Fibroblast of villous mesenchyme (primary cell): ENCODE data around the gene KRTAP21-1. TPM values are rescaled to one million over a fixed set of nuclear protein-coding genes. Genes with fewer than 3 reads are reported as not detected.

Experiments used
- DNase-seq: peaks from one replicate; pipeline ENCODE4 v3.0.0-alpha.2; 2010; ENCODE audit warnings: low read depth
- H3K4me3 ChIP-seq: 2 replicates; pipeline ENCODE4 v1.5.1; 2011; ENCODE audit warnings: low read depth, mild to moderate bottlenecking, low read length
- CTCF ChIP-seq: IDR thresholded peaks from 2 replicates; pipeline ENCODE4 v1.5.1; 2012; ENCODE audit warnings: low read depth, mild to moderate bottlenecking, low read length; ENCODE audit not compliant: insufficient read depth
- total RNA-seq: library from RNA; depleted of rRNA; stranded (reverse); fragments of >200 nt; gene quantifications from 2 replicates; pipeline ENCODE4 v1.2.3, GENCODE V29; 2012

Gene KRTAP21-1
- total RNA-seq, 1 donor: not detected

- no peak within 1 kb of the TSS for H3K4me3 ChIP-seq
- no peak for DNase-seq
- no peak for TF ChIP-seq CTCF
These were observed 8.1 kb downstream of the KRTAP21-1 start, which contains the start of gene KRTAP21-2 for GRCh38 chr21:30747159-30747558. Gene KRTAP21-2, minus strand, starts transcription at chr21:30747259. Its CDS starts 57 bp downstream, at chr21:30747202.

GRCh38 chr21:30740462-30740861 lies 14.8 kb downstream of the KRTAP21-1 start:
- no peak for TF ChIP-seq CTCF
- no peak for DNase-seq

GRCh38 chr21:30733026-30733425 lies 22.2 kb downstream of the KRTAP21-1 start:
- no peak overlapping the region for H3K4me3 ChIP-seq
- TF ChIP-seq CTCF: no peak
- no peak for DNase-seq

More at GRCh38 chr21:30740462-30740861, 14.8 kb downstream of the KRTAP21-1 start:
- no peak overlapping the region for H3K4me3 ChIP-seq

GRCh38 chr21:30726726-30727125 lies 28.5 kb downstream of the KRTAP21-1 start:
- DNase-seq: no peak

GRCh38 chr21:30719401-30719800 lies 35.8 kb downstream of the KRTAP21-1 start:
- no peak overlapping the region for H3K4me3 ChIP-seq
- DNase-seq: no peak
- no peak for TF ChIP-seq CTCF

More at GRCh38 chr21:30726726-30727125, 28.5 kb downstream of the KRTAP21-1 start:
- H3K4me3 ChIP-seq: no peak overlapping the region
- TF ChIP-seq CTCF: no peak

- TF ChIP-seq CTCF: no peak
- H3K4me3 ChIP-seq: no peak within 1 kb of the TSS
- no peak for DNase-seq
These were observed 36.9 kb downstream of the KRTAP21-1 start, which contains the start of gene KRTAP21-3 for GRCh38 chr21:30718239-30718909. Gene KRTAP21-3, minus strand, starts transcription at chr21:30718777. Its CDS starts 18 bp downstream, at chr21:30718759.
